Measurements from ENCODE around the gene GLIPR1L1.
A peak's percentile ranks its signal among the peaks of the same experiment; 100 is the strongest.
"Not testable (repeated sequence)": the region's sequence is repeated elsewhere in the genome, so short reads cannot be mapped to it uniquely, and the experiment has no call there.

GLIPR1L1 gene, protein sequence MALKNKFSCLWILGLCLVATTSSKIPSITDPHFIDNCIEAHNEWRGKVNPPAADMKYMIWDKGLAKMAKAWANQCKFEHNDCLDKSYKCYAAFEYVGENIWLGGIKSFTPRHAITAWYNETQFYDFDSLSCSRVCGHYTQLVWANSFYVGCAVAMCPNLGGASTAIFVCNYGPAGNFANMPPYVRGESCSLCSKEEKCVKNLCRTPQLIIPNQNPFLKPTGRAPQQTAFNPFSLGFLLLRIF

GRCh38 chr12:75334384-75335030 is at the start of gene GLIPR1L1:
Gene GLIPR1L1 (plus strand): TSS chr12:75334670. CDS start chr12:75334729, 59 bp downstream.
- DNase-seq: peak; percentile 93

GRCh38 chr12:75288860-75289259 is 45.6 kb upstream of the GLIPR1L1 start:
- DNase-seq: no peak

DNA sequence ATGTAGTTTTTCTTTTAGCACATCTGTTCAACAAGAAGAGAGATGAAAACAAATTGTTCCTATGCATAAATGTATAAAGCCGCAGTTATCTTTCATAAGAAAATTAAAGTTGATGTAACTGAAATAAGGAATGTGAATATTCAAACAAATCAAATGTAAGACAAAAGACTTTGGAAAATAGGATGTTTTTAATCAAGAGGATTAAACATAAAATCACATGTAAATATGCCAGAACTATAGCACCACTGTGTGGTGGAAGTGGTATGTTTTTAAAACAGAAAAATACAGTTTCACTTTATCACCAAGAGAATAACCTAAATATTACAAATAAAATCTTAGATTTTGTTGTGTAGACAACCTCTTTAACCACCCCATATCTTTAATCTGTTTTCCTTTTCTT is 44.7 kb upstream of the GLIPR1L1 start:
- DNase-seq: peak; percentile 17

DNA sequence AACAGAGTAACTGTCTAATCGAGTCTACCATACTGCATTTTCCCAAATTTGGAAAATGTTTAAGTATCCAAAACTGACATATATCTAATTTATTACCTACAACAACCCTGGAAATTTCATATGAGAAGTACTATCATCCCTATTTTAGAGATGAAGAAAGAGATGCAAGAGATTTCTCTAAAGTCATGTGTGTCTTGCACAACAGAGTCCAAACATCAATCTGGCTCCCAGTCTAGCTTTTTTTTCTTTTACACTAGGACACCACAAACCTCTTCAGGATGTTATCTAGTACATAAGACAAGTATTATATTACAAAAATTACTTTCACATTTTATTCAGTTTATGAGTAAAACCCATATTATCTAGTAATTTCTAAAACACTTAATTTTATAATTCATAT is 43.5 kb upstream of the GLIPR1L1 start:
- no peak for DNase-seq

DNA sequence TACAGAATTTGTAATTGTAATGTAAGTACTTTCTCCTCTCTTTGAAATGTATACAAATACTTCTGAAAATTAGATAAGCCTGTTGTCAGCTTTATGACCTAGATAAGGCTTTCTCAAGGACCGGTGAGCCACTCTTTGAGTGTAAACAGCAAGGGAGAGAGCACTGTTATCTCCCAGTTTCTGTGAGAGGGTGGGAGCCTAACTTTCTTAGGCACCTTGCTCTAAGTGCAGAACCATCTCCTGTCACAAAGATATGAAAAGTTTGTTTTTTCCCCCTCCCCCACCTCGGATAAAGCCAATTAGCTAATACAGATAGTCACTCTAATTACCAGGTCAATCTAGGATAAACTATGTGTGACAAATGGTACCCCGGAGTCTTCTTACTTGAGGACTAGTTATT is 40.1 kb upstream of the GLIPR1L1 start:
- DNase-seq: no peak

GRCh38 chr12:75294797-75295196 is 39.7 kb upstream of the GLIPR1L1 start:
- DNase-seq: no peak

DNA sequence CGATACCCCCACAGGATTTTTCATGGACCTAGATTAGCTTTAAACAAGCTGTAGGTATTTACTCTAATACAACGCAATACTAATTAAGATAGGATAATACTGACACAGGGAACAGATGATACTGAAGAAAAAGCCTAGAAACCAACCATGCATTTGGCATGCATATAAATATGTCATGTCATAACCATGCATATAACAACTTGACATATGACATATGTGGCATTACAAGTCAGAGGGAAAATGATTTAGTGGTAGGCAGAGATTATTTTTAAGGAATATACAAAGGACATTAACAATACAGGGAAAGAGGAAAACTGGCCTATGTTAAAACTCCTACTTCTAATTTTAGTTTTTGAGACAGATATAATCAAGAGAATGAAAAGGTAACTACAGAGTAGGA is 32.2 kb upstream of the GLIPR1L1 start:
- DNase-seq: no peak

DNA sequence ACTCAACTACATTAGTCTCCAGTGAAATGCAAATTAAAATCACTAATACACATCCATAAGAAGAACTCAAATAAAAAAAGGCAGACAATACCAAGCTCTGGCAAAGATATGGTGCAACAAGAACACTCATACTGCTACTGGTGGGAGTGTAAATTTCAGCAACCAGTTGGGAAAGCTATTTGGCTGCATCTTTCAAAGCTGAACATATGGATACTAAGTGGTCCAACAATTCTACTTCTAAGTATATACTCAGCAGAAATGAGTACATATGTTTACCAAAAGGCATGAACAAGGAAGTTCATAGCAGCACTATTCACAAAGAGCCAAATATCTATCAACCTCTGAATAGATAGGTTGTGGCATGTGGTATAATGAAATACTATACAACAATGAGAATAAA is 31.7 kb upstream of the GLIPR1L1 start:
- DNase-seq: no peak

DNA sequence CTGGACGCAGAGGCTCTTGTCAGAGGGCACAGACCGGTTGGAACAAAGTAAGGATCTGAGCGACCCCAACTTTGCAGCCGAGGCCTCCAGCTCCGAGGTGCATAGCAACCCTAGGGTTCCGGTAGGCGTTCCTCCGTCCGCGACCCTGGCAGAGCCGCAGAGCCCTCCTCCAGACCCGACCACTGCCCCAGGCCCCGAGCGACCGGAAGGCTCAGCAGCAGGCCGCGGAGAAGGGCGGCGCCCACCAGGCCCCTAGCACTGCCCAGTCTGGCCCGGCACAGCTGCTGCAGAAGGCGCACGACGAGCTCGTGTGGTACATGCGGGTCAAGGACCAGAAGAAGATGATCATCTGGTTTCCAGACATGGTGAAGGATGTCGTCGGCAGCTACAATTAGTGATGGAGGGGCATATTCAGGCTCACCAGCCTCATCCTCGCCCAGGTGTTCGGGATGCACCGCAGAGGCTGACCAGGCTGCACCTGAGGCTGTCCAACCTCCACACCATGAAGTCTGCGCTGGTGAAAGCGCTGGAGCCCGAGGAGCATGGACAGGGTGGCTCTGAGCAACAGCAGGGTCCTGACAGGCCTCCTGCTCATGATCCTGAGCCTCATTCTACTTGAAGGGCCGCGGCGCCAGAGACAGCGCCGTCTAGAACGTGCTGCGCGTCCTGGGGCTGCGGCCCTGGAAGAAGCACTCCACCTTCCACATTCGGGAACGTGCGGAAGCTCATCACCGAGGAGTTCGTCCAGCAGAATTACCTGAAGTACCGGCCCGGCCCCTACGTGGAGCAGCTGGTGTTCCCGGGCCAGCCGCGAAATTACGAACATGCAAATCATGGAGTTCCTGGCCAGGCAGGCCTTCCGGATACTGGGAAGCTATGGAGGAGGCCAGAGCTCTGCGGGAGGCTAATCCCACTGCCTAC is 28.8 kb upstream of the GLIPR1L1 start:
- DNase-seq: no peak

GRCh38 chr12:75308279-75308678 is 26.2 kb upstream of the GLIPR1L1 start:
- DNase-seq: no peak

- no peak for DNase-seq
These were observed 23.1 kb upstream of the GLIPR1L1 start for GRCh38 chr12:75311369-75311768.

DNA sequence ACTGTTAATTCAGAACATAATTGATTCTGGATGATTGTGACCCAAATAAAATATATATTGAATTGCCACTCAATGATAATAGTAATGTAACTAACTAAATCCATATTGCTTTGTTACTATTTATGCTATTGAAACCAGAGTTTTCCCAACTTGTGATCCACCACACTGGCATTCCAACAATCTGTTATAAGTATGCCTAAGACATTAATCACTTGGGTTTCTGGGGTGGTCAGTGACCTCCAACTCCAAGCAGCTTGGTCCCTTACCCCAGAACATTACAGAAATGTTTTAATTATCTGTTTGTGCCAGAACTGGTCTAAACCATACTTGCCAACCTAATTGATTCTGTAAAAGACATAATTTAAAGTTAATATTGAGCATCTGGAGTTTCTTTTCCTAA is 19.0 kb upstream of the GLIPR1L1 start:
- DNase-seq: peak; percentile 91

- no peak for DNase-seq
These were observed 16.7 kb upstream of the GLIPR1L1 start for GRCh38 chr12:75317784-75318183.

- DNase-seq: peak; percentile 44
These were observed 12.0 kb upstream of the GLIPR1L1 start for GRCh38 chr12:75322464-75322863.

DNA sequence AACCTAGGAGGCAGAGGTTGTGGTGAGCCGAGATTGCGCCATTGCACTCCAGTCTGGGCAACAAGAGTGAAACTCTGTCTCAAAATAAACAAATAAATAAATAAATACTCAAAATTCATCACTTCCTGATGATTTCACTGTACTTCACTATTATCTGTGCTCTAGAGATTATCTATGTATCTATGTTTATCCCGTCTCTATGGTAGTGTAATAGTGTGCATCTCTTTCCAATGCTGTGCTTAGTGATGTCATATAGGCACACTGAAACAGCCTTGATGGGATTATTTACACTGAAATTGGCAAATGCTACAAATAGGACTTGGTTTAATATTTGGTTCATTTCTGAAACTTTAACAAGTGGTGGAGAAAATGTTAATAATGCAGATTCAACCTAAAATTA is 10.8 kb upstream of the GLIPR1L1 start:
- no peak for DNase-seq

DNA sequence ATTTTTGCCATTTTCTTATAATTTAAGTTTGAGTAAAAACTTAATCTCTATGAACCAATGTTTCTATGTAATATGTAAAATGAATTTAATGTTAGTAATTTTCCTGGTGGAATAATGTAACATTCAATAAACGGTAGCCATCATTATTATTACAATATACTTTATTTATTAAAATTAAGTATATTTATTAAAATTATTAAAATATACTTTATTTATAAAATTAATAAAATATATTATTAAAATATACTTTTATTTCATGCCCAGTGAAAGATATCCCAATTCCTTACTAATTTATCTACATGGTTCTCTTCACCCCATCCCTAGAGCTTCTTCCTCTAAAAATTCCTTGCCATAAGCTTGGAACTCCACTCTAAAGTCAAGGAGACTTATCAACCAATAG is 6.8 kb upstream of the GLIPR1L1 start:
- no peak for DNase-seq

DNA sequence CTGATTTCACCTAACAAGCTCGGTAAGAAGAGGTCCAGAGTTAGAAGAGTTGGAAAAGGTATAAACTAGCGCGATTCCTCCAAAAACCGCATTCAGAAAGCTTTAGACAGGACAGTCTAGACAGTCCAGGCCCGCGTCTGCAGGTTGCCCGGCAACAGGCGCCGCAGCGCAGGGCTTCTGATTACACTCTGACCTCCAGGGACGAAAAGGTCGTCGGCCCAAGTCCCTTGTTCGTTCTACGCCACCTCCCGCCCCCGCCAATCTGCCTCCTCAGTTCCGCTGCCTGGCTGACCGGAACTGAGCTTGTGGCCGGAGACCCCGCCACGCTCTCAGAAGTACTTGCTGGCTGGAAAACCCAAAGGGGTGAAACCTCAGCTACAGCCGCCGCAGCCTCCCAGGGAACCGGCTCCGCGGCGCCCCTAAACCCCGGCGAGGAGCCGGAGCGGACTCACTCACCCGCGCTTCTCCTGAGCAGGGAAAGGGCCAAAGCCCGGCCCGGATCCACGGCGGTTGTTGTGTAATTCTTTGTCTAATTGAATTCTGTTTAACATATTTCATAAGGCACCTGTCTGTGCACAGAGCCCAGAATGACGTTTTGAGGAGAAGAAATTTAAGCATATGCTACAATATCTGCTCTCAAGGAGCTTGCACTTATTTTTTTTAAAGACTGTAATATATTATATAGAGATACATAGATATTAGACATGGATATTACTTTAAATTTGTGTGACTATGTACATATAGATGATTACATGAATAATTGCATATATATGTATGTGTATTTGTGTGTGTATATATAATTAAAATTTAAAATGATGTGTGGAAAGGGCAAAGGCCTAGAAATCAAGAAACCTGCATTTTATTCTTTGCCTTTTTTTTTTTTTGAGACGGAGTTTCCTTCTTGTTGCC is 4.3 kb upstream of the GLIPR1L1 start, which contains the start of gene CAPS2:
Gene CAPS2 (minus strand): TSS at position 407 of the 909 bp plus-strand sequence. CDS start 3,826 bp downstream, outside the sequence.
- DNase-seq: peak; percentile 87

GRCh38 chr12:75337905-75338304 is 3.4 kb downstream of the GLIPR1L1 start:
- DNase-seq: no peak

- peak; percentile 23 for DNase-seq
These were observed 7.4 kb downstream of the GLIPR1L1 start for GRCh38 chr12:75341873-75342272.

- DNase-seq: peak; percentile 5
These were observed 11.1 kb downstream of the GLIPR1L1 start for GRCh38 chr12:75345531-75345930.

- DNase-seq: not testable (repeated sequence)
These were observed 11.7 kb downstream of the GLIPR1L1 start for GRCh38 chr12:75346215-75346614.

DNA sequence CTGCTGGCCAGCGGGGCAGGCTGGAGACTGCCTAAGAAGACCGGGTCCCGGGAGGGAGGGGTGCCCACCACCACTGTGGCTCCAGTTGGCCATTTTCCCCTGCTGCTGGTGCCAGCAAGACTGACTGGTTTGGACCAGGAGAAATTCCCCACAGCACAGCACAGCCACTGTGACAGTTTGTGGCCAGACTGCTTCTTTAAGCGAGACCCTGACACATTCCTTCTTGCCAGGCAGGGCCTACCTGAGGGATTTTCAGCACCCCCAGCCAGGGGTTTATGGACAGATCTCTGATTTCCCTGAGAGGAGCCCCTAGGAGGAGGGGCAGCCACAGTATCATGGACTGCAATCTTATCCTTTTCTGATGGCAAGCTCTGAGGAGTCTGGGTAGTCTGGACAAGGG is 15.5 kb downstream of the GLIPR1L1 start:
- DNase-seq: no peak

Data from EL (cell line).